IMR-90 (cell line): ENCODE results near the gene AKAP9.

Experiments used
- BHLHE40 ChIP-seq: fragments of 150-350 bp; IDR thresholded peaks from 2 replicates; pipeline ENCODE4 v1.6.1; 2016; ENCODE audit warnings: mild to moderate bottlenecking, low read depth, low read length
- CEBPB ChIP-seq: IDR thresholded peaks from 2 replicates; pipeline ENCODE4 v1.6.1; 2012; ENCODE audit warnings: low read depth, low read length, improper control_type of control experiment
- CHD1 ChIP-seq: IDR thresholded peaks from 2 replicates; pipeline ENCODE4 v1.6.1; 2012; ENCODE audit warnings: low read depth, low read length, improper control_type of control experiment
- FOS ChIP-seq: fragments of 150-350 bp; IDR thresholded peaks from 2 replicates; pipeline ENCODE4 v1.6.1; 2016; ENCODE audit warnings: low read depth, low read length
- MAFK ChIP-seq: IDR thresholded peaks from 2 replicates; pipeline ENCODE4 v1.6.1; 2012; ENCODE audit warnings: low read depth, low read length, improper control_type of control experiment
- MXI1 ChIP-seq: IDR thresholded peaks from 2 replicates; pipeline ENCODE4 v1.6.1; 2012; ENCODE audit warnings: low read depth, mild to moderate bottlenecking, low read length, moderate library complexity, borderline replicate concordance
- NFE2L2 ChIP-seq: fragments of 150-350 bp; IDR thresholded peaks from 2 replicates; pipeline ENCODE4 v1.6.1; 2016; ENCODE audit warnings: low read depth, mild to moderate bottlenecking, low read length
- POLR2A ChIP-seq: IDR thresholded peaks from 2 replicates; pipeline ENCODE4 v1.6.1; 2012; ENCODE audit warnings: mild to moderate bottlenecking, low read depth, low read length
- RAD21 ChIP-seq: IDR thresholded peaks from 2 replicates; pipeline ENCODE4 v1.6.1; 2012; ENCODE audit warnings: low read length, improper control_type of control experiment
- RFX5 ChIP-seq: IDR thresholded peaks from 2 replicates; pipeline ENCODE4 v1.8.0; 2012; ENCODE audit warnings: low read depth, mild to moderate bottlenecking, low read length, moderate library complexity
- SMC3 ChIP-seq: fragments of 150-350 bp; IDR thresholded peaks from 2 replicates; pipeline ENCODE4 v1.6.1; 2016; ENCODE audit warnings: low read depth, mild to moderate bottlenecking, antibody characterized with exemption, low read length, moderate library complexity
- TF ChIP-seq, protein P1 (sequence below): conservative IDR thresholded peaks from 2 replicates; pipeline ENCODE4 v1.5.1; 2012; ENCODE audit warnings: mild to moderate bottlenecking, low read depth, low read length, improper control_type of control experiment
- TF ChIP-seq, protein P2 (sequence below): fragments of 150-350 bp; IDR thresholded peaks from 2 replicates; pipeline ENCODE4 v1.6.1; 2017; ENCODE audit warnings: mild to moderate bottlenecking, antibody characterized with exemption, low read length, low read depth
- TF ChIP-seq, protein P3 (sequence below): fragments of 150-350 bp; IDR thresholded peaks from 2 replicates; pipeline ENCODE4 v1.6.1; 2016; ENCODE audit warnings: low read depth, mild to moderate bottlenecking, low read length, moderate library complexity, borderline replicate concordance

DNA sequence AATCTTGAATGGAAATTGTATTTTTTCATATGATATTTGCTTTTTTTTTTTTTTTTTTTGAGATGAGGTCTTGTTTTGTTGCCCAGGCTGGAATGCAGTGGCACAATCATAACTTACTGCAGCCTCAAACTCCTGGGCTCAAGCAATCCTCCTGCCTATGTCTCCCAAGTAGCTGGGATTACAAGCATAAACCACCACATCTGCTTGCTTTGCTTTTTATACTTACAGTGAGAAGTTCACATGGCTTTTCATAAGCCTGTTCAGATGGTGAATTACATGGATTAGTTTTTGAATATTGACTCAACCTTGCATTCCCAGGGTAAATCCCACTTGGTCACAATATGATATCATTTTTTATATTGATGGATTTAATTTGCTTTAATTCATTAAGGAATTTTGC, 216.3 kb downstream of the AKAP9 start:
- TF ChIP-seq, protein P1, sequence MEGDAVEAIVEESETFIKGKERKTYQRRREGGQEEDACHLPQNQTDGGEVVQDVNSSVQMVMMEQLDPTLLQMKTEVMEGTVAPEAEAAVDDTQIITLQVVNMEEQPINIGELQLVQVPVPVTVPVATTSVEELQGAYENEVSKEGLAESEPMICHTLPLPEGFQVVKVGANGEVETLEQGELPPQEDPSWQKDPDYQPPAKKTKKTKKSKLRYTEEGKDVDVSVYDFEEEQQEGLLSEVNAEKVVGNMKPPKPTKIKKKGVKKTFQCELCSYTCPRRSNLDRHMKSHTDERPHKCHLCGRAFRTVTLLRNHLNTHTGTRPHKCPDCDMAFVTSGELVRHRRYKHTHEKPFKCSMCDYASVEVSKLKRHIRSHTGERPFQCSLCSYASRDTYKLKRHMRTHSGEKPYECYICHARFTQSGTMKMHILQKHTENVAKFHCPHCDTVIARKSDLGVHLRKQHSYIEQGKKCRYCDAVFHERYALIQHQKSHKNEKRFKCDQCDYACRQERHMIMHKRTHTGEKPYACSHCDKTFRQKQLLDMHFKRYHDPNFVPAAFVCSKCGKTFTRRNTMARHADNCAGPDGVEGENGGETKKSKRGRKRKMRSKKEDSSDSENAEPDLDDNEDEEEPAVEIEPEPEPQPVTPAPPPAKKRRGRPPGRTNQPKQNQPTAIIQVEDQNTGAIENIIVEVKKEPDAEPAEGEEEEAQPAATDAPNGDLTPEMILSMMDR = no peak
- TF ChIP-seq BHLHE40 = no peak
- no peak for TF ChIP-seq MAFK
- TF ChIP-seq, protein P2, sequence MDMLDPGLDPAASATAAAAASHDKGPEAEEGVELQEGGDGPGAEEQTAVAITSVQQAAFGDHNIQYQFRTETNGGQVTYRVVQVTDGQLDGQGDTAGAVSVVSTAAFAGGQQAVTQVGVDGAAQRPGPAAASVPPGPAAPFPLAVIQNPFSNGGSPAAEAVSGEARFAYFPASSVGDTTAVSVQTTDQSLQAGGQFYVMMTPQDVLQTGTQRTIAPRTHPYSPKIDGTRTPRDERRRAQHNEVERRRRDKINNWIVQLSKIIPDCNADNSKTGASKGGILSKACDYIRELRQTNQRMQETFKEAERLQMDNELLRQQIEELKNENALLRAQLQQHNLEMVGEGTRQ = no peak
- no peak for TF ChIP-seq POLR2A
- TF ChIP-seq RAD21 = no peak
- no peak for TF ChIP-seq NFE2L2
- no peak for TF ChIP-seq CEBPB
- no peak for TF ChIP-seq MXI1
- TF ChIP-seq FOS = no peak
- TF ChIP-seq CHD1 = no peak
- no peak for TF ChIP-seq RFX5
- TF ChIP-seq SMC3 = no peak
- TF ChIP-seq, protein P3, sequence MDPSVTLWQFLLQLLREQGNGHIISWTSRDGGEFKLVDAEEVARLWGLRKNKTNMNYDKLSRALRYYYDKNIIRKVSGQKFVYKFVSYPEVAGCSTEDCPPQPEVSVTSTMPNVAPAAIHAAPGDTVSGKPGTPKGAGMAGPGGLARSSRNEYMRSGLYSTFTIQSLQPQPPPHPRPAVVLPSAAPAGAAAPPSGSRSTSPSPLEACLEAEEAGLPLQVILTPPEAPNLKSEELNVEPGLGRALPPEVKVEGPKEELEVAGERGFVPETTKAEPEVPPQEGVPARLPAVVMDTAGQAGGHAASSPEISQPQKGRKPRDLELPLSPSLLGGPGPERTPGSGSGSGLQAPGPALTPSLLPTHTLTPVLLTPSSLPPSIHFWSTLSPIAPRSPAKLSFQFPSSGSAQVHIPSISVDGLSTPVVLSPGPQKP = no peak
